Hematopoietic multipotent progenitor cell treated with erythropoietin and hydrocortisone succinate and interleukin-3 and kit ligand, for 8 days (in vitro differentiated cells): ENCODE measurements around the gene RPLP2.
A peak's percentile ranks its signal among the peaks of the same experiment; 100 is the strongest.

Source experiments
- DNase-seq: peaks from one replicate; pipeline ENCODE4 v3.0.0-alpha.2; 2015

Gene RPLP2

DNA sequence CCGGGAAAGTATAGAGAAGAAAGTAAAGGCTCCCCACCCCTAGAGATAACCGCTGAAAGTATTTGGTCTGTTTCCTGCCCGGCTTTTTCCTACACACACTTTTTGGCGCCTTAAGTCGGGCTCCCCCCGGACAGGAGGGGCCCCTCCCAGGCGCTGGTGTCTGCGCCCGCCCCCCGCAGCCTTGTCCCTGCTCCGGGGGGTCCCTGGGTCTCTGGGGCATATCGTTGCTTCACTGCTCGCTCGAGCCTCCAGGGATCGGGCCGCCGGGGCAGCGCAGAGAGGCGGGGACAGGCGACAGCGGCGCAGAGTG is 17.0 kb downstream of the RPLP2 start:
- peak; percentile 11 for DNase-seq

DNA sequence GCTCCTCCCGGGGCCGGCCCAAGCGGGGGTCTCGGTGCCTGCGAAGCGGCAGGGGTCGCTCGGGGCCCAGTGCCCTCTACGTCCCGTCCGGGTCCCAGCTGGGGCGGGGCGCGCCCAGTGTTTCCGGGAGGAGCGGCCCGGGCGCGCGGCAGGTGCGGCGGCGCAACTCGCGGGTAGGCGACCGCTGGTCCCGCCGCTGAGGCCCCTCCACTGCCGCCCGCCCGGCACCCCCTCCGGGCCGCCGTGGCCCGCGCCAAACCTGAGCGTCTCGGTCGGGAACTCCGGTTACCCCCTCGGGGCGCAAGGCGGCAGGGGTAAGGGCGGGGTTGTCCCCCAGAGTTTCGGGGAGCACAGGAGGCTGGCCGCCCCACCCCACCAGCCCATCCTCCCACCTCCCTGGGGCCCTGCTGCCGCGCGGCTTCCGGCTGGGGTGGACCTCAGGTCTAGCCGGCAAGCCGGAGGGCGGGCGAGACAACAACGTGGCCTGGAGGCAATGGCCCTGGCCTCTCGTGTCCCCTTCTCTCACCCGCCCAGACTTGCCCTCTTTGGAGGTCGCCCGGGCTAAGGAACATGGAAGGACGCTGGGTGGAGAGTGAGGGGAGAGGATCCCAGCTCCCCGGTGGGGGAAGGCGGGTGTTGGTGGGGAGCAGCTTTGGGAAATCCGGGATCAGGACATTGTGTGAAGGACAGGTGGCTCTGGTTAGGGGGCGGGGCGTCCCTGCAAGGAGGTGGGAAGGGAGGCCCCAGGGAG is 17.6 kb downstream of the RPLP2 start:
- DNase-seq = no peak

DNA sequence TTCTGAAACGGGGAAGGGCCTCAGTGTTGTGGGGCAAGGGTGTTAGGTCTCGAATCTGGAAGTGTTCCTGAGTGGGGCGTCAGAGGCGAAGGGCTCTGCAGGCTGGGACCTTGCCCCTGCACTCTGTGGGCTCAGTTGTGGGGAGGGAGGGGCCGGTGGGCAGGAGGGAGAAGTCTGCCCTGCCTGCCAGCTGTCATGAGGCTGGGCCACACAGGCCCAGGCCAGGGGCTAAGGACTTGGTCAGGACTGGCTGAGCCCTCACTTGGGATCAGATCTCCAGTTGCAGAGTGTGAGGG is 18.1 kb downstream of the RPLP2 start, which contains the start of gene CRACR2B:
CRACR2B (plus strand) TSS at position 23 of the 296 bp plus-strand sequence. CDS start 689 bp downstream, outside the sequence.
- peak; percentile 1 for DNase-seq

DNA sequence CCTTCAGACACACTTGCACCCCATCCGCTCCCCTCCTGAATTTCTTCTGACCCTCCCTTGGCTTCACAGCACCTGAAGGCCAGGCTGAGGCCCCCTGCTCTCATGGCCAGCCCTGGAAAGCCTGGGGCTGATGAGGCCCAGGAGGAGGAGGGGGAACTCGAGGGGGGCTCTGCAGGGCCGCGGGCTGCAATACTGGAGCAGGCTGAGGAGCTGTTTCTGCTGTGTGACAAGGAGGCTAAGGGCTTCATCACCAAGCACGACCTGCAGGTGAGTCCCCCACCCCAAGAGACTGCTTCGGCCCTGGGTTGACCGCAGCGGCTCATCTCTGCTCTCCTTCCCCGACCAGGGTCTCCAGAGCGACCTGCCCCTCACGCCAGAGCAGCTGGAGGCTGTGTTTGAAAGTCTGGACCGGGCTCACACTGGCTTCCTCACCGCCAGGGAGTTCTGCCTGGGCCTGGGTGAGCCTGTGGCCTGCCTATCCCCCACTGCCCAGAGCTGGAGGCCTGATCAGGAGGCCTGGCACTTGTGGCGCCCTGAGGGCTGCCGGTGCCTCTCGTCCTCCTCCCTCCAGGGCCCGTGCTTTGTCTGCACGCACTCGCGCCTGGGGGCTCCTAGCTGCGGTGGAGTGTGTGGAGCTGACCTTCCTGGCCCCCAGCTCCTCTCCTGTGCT is 18.9 kb downstream of the RPLP2 start:
- DNase-seq = no peak

DNA sequence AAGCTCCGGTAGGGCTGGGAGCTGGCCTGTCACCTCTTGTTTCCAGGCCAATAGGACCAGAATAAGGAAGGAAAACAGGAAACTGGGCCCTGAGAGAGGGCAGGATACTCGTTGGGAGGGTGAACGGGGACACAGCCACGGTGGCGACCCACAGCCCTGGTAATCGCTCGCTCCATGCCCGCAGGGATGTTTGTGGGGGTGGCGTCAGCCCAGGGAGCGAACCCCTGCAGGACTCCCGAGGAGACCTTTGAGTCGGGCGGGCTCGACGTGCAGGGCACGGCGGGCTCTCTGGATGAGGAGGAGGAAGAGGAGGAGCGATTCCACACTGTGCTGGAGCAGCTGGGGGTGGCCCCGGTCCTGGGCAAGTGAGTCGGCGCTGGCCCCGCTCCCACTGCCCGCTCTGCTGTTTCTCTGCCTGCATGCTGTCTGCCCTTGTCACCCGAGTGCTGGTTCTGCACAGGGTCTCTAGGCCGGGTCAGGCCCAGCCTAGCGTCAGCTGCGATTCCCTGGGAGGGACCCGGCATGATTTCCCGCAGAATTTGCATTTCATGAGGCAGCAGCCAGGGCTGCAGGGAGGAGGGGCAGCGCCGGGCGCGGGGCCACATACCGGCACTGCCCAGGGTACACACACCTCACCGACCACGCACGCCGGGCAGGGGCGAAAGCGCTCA is 19.5 kb downstream of the RPLP2 start:
- peak; percentile 8 for DNase-seq

DNA sequence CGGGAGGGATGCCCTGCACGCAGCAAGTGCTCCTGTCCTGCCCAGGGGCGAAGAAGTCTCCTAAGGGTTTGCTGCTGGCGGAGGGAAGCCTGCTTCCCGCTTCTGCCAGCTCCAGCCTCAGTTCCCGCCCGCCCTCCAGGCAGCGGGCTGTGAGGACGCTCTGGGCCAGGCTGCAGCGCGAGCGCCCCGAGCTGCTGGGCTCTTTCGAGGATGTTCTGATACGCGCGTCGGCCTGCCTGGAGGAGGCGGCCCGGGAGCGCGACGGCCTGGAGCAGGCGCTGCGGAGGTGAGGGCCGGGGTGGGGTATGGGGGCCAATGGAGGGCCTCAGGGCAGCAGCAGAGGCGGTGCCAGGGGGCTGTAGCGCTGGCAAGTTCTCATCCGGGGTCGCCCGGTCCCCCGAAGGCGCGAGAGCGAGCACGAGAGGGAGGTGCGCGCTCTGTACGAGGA is 20.1 kb downstream of the RPLP2 start:
- DNase-seq = peak; percentile 1

DNA sequence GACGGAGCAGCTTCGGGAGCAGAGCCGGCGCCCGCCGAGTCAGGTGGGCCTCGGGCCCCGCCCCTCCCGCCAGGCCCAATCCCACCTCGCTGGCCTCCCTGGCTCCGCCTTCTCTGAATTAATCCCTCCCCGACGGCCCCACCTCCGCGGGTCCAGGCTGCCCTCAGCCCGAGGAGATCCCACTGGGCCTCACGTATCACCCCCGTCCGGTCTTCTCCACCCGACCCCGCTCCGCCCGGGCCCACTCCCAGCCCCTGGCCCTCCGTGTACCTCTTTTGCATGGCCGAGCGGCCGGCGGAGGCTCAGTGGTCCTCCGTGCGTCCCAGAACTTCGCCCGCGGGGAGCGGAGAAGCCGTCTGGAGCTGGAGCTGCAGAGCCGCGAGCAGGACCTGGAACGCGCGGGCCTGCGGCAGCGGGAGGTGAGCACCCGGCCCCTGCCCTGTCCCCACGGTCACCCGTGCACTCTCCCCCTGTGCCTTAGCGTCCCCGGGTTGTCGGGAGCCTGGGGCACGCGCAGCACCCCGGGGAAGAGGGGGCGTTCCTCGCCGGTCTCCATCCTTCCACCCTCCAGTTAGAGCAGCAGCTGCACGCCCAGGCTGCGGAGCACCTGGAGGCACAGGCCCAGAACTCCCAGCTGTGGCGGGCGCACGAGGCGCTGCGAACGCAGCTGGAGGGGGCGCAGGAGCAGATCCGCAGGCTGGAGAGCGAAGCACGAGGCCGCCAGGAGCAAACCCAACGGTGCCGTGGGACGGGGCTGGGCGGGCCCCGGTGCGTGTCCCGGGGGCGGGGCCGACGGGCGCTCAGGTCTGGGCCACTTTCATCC is 20.7 kb downstream of the RPLP2 start:
- DNase-seq = peak; percentile 66

DNA sequence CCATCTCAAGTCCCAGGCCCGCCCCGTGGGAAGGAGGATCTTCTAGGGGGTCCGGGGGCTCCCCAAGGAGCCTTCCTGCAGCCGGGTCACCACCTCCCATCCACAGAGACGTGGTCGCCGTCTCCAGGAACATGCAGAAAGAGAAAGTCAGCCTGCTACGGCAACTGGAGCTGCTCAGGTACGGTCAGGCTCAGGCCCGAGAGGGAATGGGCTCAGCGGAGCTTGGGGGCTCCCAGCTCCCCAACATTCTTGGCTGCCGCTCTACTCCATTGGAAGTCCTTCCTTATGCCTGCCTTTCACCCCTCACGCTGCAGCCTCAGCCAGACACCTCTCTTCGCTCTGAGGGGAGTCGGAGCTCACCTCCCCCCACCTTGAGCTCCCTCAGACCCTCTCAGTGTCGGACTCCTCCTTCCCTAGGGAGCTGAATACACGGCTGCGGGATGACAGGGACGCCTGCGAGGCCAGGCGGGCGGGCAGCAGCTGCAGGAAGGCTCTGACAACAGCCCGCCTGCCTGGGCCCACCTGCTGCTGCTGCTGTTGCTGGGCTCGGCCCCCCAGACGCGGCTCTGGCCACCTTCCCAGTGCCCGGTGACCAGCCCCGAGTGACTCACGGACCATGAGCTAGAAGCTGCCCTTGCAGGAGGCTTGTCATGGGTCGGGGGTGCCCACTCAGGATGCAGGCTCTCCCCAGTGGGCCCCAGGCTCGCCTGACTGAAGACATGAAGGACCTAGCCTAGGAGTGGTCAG is 21.5 kb downstream of the RPLP2 start:
- DNase-seq = no peak

DNA sequence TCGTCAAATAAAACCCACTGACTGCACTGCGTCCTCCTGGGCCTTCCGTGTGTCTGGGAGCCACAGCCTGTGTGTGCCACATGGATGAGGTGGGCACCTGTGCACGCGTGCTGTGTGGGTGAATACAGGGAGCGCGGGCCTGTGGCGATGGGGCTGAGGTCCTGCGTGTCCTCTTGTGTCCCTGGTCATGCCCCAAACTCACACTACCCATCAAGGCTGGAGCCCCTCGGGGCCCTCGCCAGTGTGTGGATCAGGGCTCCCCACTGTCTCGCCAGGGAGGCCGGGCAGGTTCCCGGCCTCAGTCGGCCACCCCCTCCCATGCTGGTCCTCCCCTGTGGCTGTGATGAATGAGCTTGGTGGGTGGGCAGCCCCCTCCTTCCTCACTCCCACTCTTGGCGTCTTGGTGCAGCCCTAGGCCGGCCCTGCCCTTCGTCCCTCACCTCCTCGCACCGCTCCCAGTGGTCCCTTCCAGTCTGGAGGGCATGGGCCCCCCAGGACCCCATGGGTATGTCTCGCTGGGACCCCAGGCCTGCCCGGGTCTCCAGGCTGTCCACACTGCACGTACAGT is 22.3 kb downstream of the RPLP2 start:
- no peak for DNase-seq

DNA sequence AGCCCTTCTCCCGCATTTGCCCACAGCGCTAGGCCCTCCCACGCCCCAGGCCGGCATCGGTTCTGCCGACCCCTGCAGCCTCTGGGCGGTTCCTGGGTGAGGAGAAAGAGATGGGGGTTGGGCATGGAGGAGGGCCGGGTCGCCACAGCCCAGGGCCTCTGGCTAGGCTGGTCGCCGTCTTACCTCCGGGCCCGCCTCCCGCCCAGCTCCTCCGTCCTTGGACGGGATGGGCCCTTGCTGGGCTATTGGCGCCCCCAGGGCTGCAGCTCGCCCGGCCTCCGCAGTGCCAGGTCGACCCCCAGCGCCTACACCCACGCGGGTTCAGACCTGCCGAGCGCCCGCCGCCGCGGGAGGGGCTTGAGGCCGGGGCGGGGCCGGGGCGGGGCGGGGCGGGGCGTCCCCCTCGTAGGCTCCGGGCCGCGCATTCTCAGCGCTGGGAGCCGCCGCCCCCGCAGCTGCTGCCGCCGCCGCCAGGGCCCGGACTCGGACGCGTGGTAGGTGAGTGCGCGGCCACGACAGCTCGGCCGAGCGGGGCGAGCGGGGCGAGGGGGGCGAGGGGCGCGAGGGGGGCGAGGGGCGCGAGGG is 22.9 kb downstream of the RPLP2 start, which contains the start of gene CD151:
CD151 (plus strand) TSS at position 424 of the 585 bp plus-strand sequence. CDS start 3,118 bp downstream, outside the sequence.
- peak; percentile 59 for DNase-seq

DNA sequence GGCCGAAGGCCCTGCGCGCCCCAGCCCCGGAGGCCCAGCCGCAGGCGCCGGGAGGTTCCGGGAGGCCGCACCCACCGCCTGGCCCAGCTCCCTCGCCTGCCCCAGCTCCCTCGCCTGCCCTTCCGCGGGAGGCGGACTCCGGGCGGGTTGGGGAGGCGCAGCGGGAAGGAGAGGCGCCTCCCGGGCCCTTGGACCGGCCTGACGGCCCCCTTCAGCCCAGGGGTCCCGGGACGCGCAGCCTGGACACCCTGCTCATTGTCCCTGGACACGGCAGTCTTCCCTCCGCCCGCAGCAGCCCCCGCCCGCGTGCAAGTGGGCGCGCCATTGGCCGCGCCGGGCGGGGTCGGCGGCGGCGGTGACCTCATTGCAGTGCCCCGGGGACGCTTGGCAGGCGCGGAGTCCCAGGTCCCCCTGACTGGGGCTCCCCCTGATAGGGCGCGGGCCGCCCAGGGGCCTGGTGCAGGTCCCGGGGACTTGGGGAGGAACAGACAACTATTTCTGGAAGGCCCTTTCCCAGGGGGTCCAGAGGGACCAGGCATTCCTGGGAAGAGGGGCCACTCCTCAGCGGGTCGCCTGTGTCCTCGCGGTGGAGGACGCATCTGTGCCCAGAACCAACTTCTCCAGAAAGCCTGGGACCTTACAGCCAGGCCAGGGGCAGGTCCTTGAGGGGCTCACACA is 23.5 kb downstream of the RPLP2 start:
- DNase-seq = peak; percentile 60

DNA sequence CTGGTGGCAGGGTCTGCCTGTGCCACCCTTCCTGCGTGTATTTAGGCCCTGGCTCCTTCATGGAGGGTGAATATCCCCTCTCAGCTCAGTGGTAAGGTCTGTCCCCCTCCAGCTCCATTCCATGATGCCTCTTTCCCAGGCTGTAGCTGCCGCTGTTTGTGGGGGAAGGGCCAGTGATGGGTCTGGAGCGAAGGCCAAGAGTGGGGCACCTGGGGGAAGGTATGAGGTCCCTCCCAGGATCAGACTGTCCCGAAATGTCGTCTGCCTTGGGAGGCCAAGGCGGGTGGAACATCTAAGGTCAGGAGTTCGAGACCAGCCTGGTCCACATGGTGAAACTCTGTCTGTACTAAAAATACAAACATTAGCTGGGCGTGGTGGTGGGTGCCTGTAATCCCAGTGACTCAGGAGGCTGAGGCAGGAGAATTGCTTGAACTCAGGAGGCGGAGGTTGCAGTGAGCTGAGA is 24.1 kb downstream of the RPLP2 start:
- DNase-seq = no peak

DNA sequence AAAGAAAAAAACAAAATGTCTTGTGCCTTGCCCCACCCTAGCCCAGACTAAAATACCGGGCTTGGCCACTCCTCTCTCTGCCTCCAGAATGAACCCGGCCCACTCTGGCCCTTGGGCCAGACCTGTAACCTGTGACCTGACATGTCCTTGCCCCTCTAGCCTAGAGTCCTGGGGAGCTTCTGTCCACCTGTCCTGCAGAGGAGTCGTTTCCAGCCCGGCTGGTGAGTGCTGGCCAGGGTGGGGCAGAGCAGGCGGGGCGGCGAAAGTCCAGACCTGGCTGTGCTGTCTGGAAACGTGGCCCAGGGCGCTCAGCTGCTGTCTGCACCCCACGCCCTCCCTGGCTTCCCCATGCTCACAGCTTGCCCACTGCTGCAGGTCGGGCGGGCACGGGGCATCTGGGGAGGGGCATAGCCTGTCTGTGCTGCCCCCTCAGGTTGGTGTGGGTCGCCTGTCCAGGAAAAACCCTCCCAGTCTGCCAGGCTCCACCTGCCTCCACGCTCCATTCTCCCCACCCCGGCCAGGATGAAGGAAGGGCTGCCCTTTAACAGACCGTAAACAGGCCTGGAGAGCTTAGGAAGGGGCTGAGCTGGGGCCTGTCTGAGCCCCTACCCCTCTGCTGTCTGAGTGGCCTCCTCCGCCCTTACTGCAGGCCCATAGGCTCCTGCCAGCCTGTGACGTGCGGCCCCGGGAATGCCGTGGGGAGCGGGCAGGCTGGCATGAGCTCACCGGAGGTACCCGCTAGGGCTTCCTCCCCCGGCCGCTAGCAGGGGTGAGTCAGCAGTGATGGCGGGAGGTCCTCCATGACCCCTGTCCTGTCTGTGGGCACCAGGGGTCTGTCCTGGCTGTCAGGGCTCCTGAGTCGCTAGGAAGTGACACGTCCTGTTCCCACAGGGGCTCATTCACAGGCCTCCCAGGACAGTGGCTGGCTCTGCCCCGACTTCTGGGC is 24.9 kb downstream of the RPLP2 start:
- DNase-seq = no peak

DNA sequence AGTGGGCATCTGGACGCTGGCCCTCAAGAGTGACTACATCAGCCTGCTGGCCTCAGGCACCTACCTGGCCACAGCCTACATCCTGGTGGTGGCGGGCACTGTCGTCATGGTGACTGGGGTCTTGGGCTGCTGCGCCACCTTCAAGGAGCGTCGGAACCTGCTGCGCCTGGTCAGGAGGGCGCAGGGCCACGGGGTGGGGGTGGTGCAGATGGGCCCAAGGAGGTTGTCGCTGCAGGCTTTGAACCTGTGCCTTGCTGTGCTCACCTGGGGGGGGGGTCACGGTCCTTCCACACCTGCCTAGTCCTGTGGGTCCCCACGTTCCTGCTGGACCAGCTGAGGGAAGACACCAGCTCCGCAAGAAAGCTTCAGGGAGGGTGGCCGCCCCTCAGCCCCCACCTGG is 26.5 kb downstream of the RPLP2 start:
- DNase-seq = no peak

DNA sequence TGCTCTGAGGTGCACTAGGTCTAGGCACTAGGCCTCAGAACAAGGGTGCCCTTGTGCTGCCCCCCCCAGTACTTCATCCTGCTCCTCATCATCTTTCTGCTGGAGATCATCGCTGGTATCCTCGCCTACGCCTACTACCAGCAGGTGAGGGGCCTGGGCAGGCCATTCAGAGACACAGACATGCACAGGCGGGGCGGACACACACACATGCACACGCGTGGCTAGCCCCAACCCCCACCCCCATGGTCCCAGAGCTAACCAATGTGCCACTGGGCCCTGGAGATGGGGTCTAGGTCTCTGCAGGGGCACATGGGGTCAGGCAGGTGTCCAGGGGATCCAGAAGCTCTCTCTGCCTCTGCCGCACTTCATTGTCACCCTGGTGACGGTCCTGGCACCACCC is 26.9 kb downstream of the RPLP2 start:
- no peak for DNase-seq

DNA sequence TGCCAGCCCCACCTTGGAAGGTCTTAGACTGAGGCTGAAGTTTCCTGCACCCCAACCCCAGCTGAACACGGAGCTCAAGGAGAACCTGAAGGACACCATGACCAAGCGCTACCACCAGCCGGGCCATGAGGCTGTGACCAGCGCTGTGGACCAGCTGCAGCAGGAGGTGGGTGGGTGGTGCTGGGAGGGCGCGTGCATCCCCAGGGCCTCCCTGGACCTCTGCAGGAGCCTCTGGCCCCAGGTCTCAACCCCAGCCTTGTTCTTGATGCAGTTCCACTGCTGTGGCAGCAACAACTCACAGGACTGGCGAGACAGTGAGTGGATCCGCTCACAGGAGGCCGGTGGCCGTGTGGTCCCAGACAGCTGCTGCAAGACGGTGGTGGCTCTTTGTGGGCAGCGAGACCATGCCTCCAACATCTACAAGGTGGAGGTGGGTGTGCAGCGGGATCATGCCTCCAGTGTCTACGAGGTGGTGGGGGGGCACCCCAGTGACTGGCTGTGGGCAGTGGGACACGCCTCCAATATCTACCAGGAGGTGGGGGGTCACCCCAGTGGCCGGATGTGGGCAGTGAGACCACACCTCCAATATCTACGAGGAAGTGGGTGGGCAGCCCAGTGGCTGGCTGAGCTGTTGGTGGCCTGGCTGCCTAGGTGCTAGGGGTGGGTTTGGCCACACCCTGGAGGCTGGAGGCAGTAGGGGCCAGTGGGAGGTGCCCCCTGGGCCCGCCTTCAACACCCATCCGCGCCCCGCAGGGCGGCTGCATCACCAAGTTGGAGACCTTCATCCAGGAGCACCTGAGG is 27.6 kb downstream of the RPLP2 start:
- DNase-seq = peak; percentile 61

DNA sequence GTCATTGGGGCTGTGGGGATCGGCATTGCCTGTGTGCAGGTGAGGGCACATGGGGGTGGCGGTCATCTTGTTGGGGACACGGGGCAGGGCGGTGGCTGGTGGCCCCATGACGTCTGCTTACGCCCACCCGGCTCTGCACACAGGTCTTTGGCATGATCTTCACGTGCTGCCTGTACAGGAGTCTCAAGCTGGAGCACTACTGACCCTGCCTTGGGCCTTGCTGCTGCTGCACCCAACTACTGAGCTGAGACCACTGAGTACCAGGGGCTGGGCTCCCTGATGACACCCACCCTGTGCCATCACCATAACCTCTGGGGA is 28.2 kb downstream of the RPLP2 start:
- no peak for DNase-seq

DNA sequence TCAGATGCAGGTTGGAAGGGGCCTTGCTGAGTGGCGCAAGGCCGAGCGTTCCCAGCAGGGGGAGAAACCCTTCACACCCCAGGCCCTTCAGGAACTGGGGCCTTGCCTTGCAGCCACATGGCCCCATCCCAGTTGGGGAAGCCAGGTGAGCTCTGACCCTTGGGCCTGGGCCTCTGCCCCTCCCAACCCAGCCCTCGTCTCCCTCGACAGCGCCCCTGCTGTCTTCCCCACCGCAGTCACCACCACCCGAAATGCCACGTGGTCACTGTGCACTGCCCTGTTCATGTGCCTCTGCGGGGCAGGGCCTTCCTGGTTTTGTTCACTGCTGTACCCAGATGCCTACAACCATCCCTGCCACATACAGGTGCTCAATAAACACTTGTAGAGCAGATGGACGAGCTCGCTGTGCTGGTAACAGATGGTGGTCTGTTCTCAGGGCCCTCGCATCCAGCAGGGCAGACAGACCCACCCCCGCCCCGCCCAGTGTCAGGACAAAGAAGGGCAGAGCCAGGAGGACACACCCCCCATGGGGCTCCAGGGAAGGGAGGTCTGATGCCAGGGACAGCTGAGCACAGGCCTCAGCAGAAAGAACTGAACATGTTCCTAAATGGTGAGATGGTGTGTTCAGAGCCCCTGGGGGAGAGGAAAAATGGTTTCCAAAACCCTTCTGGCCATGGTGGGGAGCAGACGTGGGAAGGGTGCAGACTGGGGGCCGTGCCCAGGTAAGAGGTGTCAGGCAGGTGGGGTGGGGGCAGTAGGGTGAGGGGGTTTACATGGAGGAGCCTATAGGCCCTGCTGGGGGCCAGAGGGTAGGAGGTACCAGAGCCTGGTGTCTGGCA is 28.9 kb downstream of the RPLP2 start:
- DNase-seq = no peak
